Activated CD8-positive, alpha-beta memory T cell treated with anti-CD3 and anti-CD28 coated beads for 24 hours (primary cell): ENCODE measurements around the gene MIR17HG.
"Not testable (repeated sequence)": the region's sequence is repeated elsewhere in the genome, so short reads cannot be mapped to it uniquely, and the experiment has no call there.

Source experiments
- DNase-seq: peaks from one replicate; pipeline ENCODE4 v3.0.0-alpha.2; 2020

The MIR17HG gene

GRCh38 chr13:91347202-91347995 is at the start of gene MIR17HG:
Gene MIR17HG, plus strand, starts transcription at chr13:91347687.
- peak; percentile 94 for DNase-seq

GRCh38 chr13:91298060-91298459 is 49.4 kb upstream of the MIR17HG start:
- DNase-seq: no peak

GRCh38 chr13:91302111-91302510 is 45.4 kb upstream of the MIR17HG start:
- DNase-seq: no peak

GRCh38 chr13:91303031-91303430 is 44.5 kb upstream of the MIR17HG start:
- DNase-seq: no peak

GRCh38 chr13:91304741-91305140 is 42.7 kb upstream of the MIR17HG start:
- DNase-seq: no peak

GRCh38 chr13:91305652-91306051 is 41.8 kb upstream of the MIR17HG start:
- no peak for DNase-seq

- no peak for DNase-seq
Measured at GRCh38 chr13:91307887-91308286, 39.6 kb upstream of the MIR17HG start.

- DNase-seq: no peak
Measured at GRCh38 chr13:91308299-91308698, 39.2 kb upstream of the MIR17HG start.

GRCh38 chr13:91311491-91311890 is 36.0 kb upstream of the MIR17HG start:
- DNase-seq: no peak

GRCh38 chr13:91312324-91312723 is 35.2 kb upstream of the MIR17HG start:
- DNase-seq: no peak

GRCh38 chr13:91313103-91313502 is 34.4 kb upstream of the MIR17HG start:
- no peak for DNase-seq

- DNase-seq: no peak
Measured at GRCh38 chr13:91313581-91313980, 33.9 kb upstream of the MIR17HG start.

GRCh38 chr13:91314888-91315287 is 32.6 kb upstream of the MIR17HG start:
- DNase-seq: no peak

- no peak for DNase-seq
Measured at GRCh38 chr13:91318886-91319285, 28.6 kb upstream of the MIR17HG start.

- DNase-seq: no peak
Measured at GRCh38 chr13:91319996-91320395, 27.5 kb upstream of the MIR17HG start.

GRCh38 chr13:91320990-91321389 is 26.5 kb upstream of the MIR17HG start:
- not testable (repeated sequence) for DNase-seq

- DNase-seq: no peak
Measured at GRCh38 chr13:91323349-91323748, 24.1 kb upstream of the MIR17HG start.

- DNase-seq: no peak
Measured at GRCh38 chr13:91326146-91326545, 21.3 kb upstream of the MIR17HG start.

GRCh38 chr13:91328726-91329125 is 18.8 kb upstream of the MIR17HG start:
- DNase-seq: no peak

- no peak for DNase-seq
Measured at GRCh38 chr13:91329733-91330132, 17.8 kb upstream of the MIR17HG start.

- DNase-seq: no peak
Measured at GRCh38 chr13:91331047-91331915, 16.2 kb upstream of the MIR17HG start.

- no peak for DNase-seq
Measured at GRCh38 chr13:91346062-91346461, 1.4 kb upstream of the MIR17HG start.

- DNase-seq: no peak
Measured at GRCh38 chr13:91346850-91347201, 661 bp upstream of the MIR17HG start.
